HCT116 (cell line): Measurements from ENCODE around the gene MAML1. TPM values are rescaled to one million over a fixed set of nuclear protein-coding genes. Genes with fewer than 3 reads are reported as not detected.

Source experiments
- ATAC-seq: fragments of 200-7000 bp; cut with Tn5 transposase; 2 replicates; pipeline ENCODE4 v1.9.1; 2020; ENCODE audit warnings: mild to moderate bottlenecking, moderate library complexity
- BruUV-seq: library from RNA; stranded (reverse); fragments of 400-500 nt; replicated peaks from 2 replicates; lab custom pipeline; 2021; lab: Mats Ljungman, UMichigan
- CTCF ChIA-PET: fragments of 300-600 bp; sonication (Branson Sonifier 250); formaldehyde crosslinking; loops from one replicate; lab custom pipeline; 2021; ENCODE audit warnings: antibody characterized with exemption; lab: Charles Lee
- POLR2A ChIA-PET: fragments of 300-600, 350-600 bp; sonication (Branson Sonifier 250); formaldehyde crosslinking; loops from one replicate; lab custom pipeline; 2021; ENCODE audit warnings: antibody characterized with exemption; lab: Charles Lee
- RAD21 ChIA-PET, 2 experiments: fragments of 300-600 bp; sonication (Branson Sonifier 250); formaldehyde crosslinking; loops; one replicate each; lab custom pipeline; 2023; ENCODE audit warnings: low total read pairs in 2 of 2; ENCODE audit not compliant: uncharacterized antibody in 2 of 2, unreplicated experiment in 2 of 2, low non-redundant PET in 1 of 2; lab: Charles Lee
- DNase-seq: peaks from one replicate; pipeline ENCODE4 v3.0.0-alpha.2; 2010; ENCODE audit warnings: low read depth, low spot score
- H2AFZ ChIP-seq: fragments of 200-600 bp; shearing (Covaris generic), sonication (generic); 2 replicates; pipeline ENCODE4 v1.6.1; 2017; ENCODE audit warnings: low read depth, mixed run types, mixed read lengths, antibody characterized with exemption, low read length; ENCODE audit not compliant: poor library complexity, severe bottlenecking
- H3K27ac ChIP-seq: 2 replicates; pipeline ENCODE4 v1.5.1; 2012; ENCODE audit warnings: low read depth, low read length
- H3K27me3 ChIP-seq: fragments of 200-600 bp; sonication (generic); 2 replicates; pipeline ENCODE4 v1.6.1; 2016; ENCODE audit warnings: mixed run types, low read length, mixed read lengths; ENCODE audit not compliant: insufficient read depth
- H3K36me3 ChIP-seq, 2 experiments: fragments of 200-500 bp in 1 of 2; fragments of 200-600 bp in 1 of 2; sonication (Bioruptor generic) in 1 of 2; sonication (generic) in 1 of 2; 2 replicates each; pipeline versions ENCODE4 v1.5.1 to v1.6.1; 2014 to 2016; ENCODE audit warnings: low read length in 2 of 2, inconsistent platforms in 1 of 2, mixed read lengths in 1 of 2, mixed run types in 1 of 2; ENCODE audit not compliant: insufficient read depth in 2 of 2, control insufficient read depth in 1 of 2
- H3K4me1 ChIP-seq, 2 experiments: fragments of 200-600 bp in 1 of 2; sonication (generic) in 1 of 2; 2 replicates each; pipeline versions ENCODE4 v1.5.1 to v1.6.1; 2012 to 2017; ENCODE audit warnings: low read length in 2 of 2, inconsistent platforms in 1 of 2, mild to moderate bottlenecking in 1 of 2, mixed read lengths in 1 of 2, mixed run types in 1 of 2, moderate library complexity in 1 of 2; ENCODE audit not compliant: insufficient read depth in 2 of 2, control insufficient read depth in 1 of 2
- H3K4me2 ChIP-seq: fragments of 200-600 bp; sonication (generic); 2 replicates; pipeline ENCODE4 v1.6.1; 2017; ENCODE audit warnings: mixed run types, low read length, mixed read lengths
- H3K4me3 ChIP-seq, 2 experiments: fragments of 200-600 bp in 1 of 2; sonication (generic) in 1 of 2; replicated peaks in 1 of 2; 2 replicates each; pipeline ENCODE4 v1.5.1; 2011 to 2016; ENCODE audit warnings: low read length in 2 of 2, control low read depth in 1 of 2, low read depth in 1 of 2, mild to moderate bottlenecking in 1 of 2, mixed read lengths in 1 of 2, mixed run types in 1 of 2
- H3K79me2 ChIP-seq: fragments of 200-600 bp; sonication (generic); 2 replicates; pipeline ENCODE4 v1.6.1; 2017; ENCODE audit warnings: mild to moderate bottlenecking, mixed run types, low read length, moderate library complexity, mixed read lengths; ENCODE audit not compliant: insufficient read depth
- H3K9ac ChIP-seq: fragments of 200-600 bp; sonication (generic); 2 replicates; pipeline ENCODE4 v1.6.1; 2016; ENCODE audit warnings: low read length, mixed read lengths
- H3K9me2 ChIP-seq: fragments of 200-600 bp; sonication (generic), shearing (Covaris generic); 2 replicates; pipeline ENCODE4 v1.6.1; 2017; ENCODE audit warnings: mixed run types, mild to moderate bottlenecking, moderate library complexity; ENCODE audit not compliant: insufficient read depth
- H3K9me3 ChIP-seq, 2 experiments: fragments of 200-500 bp in 1 of 2; fragments of 200-600 bp in 1 of 2; sonication (Bioruptor generic) in 1 of 2; sonication (generic) in 1 of 2; 2 replicates each; pipeline ENCODE4 v1.6.1; 2014 to 2017; ENCODE audit warnings: low read length in 2 of 2, mixed read lengths in 2 of 2, inconsistent platforms in 1 of 2, low read depth in 1 of 2, mild to moderate bottlenecking in 1 of 2, mixed run types in 1 of 2, moderate library complexity in 1 of 2; ENCODE audit not compliant: control insufficient read depth in 1 of 2, insufficient read depth in 1 of 2
- H4K20me1 ChIP-seq: fragments of 200-600 bp; sonication (generic), shearing (Covaris generic); 2 replicates; pipeline ENCODE4 v1.6.1; 2017; ENCODE audit warnings: mixed run types, mild to moderate bottlenecking, moderate library complexity; ENCODE audit not compliant: insufficient read depth
- ATF3 ChIP-seq: IDR thresholded peaks from 2 replicates; pipeline ENCODE4 v1.6.1; 2012
- CEBPB ChIP-seq: IDR thresholded peaks from 2 replicates; pipeline ENCODE4 v1.6.1; 2012; ENCODE audit warnings: low read depth
- CTCF ChIP-seq, 3 experiments: fragments of 200-600 bp in 1 of 3; sonication (generic) in 1 of 3; IDR thresholded peaks in 2 of 3; conservative IDR thresholded peaks in 1 of 3; 2 replicates each; pipeline ENCODE4 v1.5.1; 2012 to 2017; ENCODE audit warnings: low read depth in 2 of 3, low read length in 2 of 3, antibody characterized with exemption in 1 of 3, borderline replicate concordance in 1 of 3, control low read depth in 1 of 3, mild to moderate bottlenecking in 1 of 3, mixed read lengths in 1 of 3, mixed run types in 1 of 3, moderate library complexity in 1 of 3; ENCODE audit not compliant: insufficient read depth in 1 of 3
- ELF1 ChIP-seq: IDR thresholded peaks from 2 replicates; pipeline ENCODE4 v1.6.1; 2012; ENCODE audit warnings: low read depth, borderline replicate concordance
- EZH2 ChIP-seq: fragments of 200-600 bp; sonication (generic); IDR thresholded peaks from 2 replicates; pipeline ENCODE4 v1.6.1; 2017; ENCODE audit warnings: antibody characterized with exemption, mixed run types
- FOSL1 ChIP-seq: IDR thresholded peaks from 2 replicates; pipeline ENCODE4 v1.6.1; 2012; ENCODE audit warnings: low read depth
- MAX ChIP-seq: IDR thresholded peaks from 2 replicates; pipeline ENCODE4 v1.6.1; 2012
- ZBTB33 ChIP-seq: IDR thresholded peaks from 2 replicates; pipeline ENCODE4 v1.6.1; 2011; ENCODE audit warnings: mild to moderate bottlenecking, low read length, moderate library complexity; ENCODE audit not compliant: insufficient replicate concordance; ENCODE audit errors: extremely low read depth
- ZNF274 ChIP-seq: fragments of 200-500 bp; sonication (Bioruptor generic); IDR thresholded peaks from 2 replicates; pipeline ENCODE4 v1.6.1; 2014; ENCODE audit warnings: mild to moderate bottlenecking, low read depth, low read length, inconsistent platforms
- intact Hi-C: fragments of 100-400 bp; cut with micrococcal nuclease; formaldehyde crosslinking; loops from 2 replicates; pipeline ENCODE4 v1.10.0; 2022
- total RNA-seq: library from RNA; stranded (reverse); gene quantifications from one replicate; pipeline ENCODE4 v1.2.1, GENCODE V29; 2021; ENCODE audit not compliant: unreplicated experiment

The MAML1 gene
- total RNA-seq, 1 experiment from 2014 or later, result 29.5 TPM

- no TSS peak for BruUV-seq
- intact Hi-C loops, result no loop called here
- RAD21 ChIA-PET, result no interaction called here
These were observed 47.7 kb downstream of the MAML1 start for GRCh38 chr5:179780362-179780761.

More at GRCh38 chr5:179780362-179780761, 47.7 kb downstream of the MAML1 start:
- Histone ChIP-seq H3K27me3 (no peaks in the 10 kb centered on the region), H3K36me3 (peaks cover 0 to 3% of the 10 kb centered on the region in 2 experiments; a peak in 1 of 4 replicates), H3K4me3 (no peak overlapping the region), H2AFZ (no peak overlapping the region), H4K20me1 (no peaks in the 10 kb centered on the region; the same call in 1 of the 2 replicates), H3K27ac (no peak overlapping the region), H3K9me3 (no peaks in the 10 kb centered on the region), H3K4me2 (no peak overlapping the region), H3K9ac (no peak overlapping the region), H3K79me2 (no peaks in the 10 kb centered on the region), H3K4me1 (no peaks in the 10 kb centered on the region), H3K9me2 (no peaks in the 10 kb centered on the region)
- DNase-seq, result no peak
- no peak for TF ChIP-seq ATF3
- no peak for TF ChIP-seq CEBPB
- no peak for TF ChIP-seq ZNF274
- no peak for TF ChIP-seq ELF1
- TF ChIP-seq FOSL1, result no peak
- TF ChIP-seq CTCF (IDR thresholded peaks at IDR 0.05 in 2 of 3, conservative IDR thresholded peaks at IDR 0.05 in 1 of 3; ENCODE audit: borderline replicate concordance in 1 of 3, insufficient read depth in 1 of 3, low read depth in 2 of 3, low read length in 2 of 3), result no peak
- TF ChIP-seq MAX, result no peak
- TF ChIP-seq ZBTB33, result no peak
- TF ChIP-seq EZH2, result no peak
- ChIA-PET POLR2A (no interaction called here), CTCF (interaction anchor here (1.9 kb wide), 1 partner anchor 17 kb away, joined by 6 read pairs; no protein-coding TSS in a partner anchor)
- no peak for ATAC-seq
